ENCODE results near the gene USP43.

USP43 gene

GRCh38 chr17:9728564-9728963 is 83.2 kb downstream of the USP43 start:
- no peaks in the 10 kb centered on the region for H3K36me3 ChIP-seq (ENCODE audit: control insufficient read depth, insufficient read depth, low read length)
- H3K4me1 ChIP-seq (ENCODE audit: control insufficient read depth, insufficient read depth, low read length): no peaks in the 10 kb centered on the region
- H3K4me3 ChIP-seq (ENCODE audit: low read length): no peak overlapping the region
- H3K9ac ChIP-seq (ENCODE audit: low read length): no peak overlapping the region
- no peak overlapping the region for H3K27ac ChIP-seq (ENCODE audit: low read depth, low read length)
- no peaks in the 10 kb centered on the region for H3K27me3 ChIP-seq (ENCODE audit: control insufficient read depth, insufficient read depth, low read length)

- no peaks in the 10 kb centered on the region for H3K4me1 ChIP-seq (ENCODE audit: control insufficient read depth, insufficient read depth, low read length)
- no peak overlapping the region for H3K4me3 ChIP-seq (ENCODE audit: low read length)
- no peaks in the 10 kb centered on the region for H3K36me3 ChIP-seq (ENCODE audit: control insufficient read depth, insufficient read depth, low read length)
- no peak overlapping the region for H3K9ac ChIP-seq (ENCODE audit: low read length)
- no peaks in the 10 kb centered on the region for H3K27me3 ChIP-seq (ENCODE audit: control insufficient read depth, insufficient read depth, low read length)
- no peak overlapping the region for H3K27ac ChIP-seq (ENCODE audit: low read depth, low read length)
These were observed 83.8 kb downstream of the USP43 start for GRCh38 chr17:9729034-9729650.

GRCh38 chr17:9729735-9730420 is 84.6 kb downstream of the USP43 start:
- H3K27me3 ChIP-seq (ENCODE audit: control insufficient read depth, insufficient read depth, low read length): no peaks in the 10 kb centered on the region
- no peaks in the 10 kb centered on the region for H3K4me1 ChIP-seq (ENCODE audit: control insufficient read depth, insufficient read depth, low read length)
- H3K9ac ChIP-seq (ENCODE audit: low read length): no peak overlapping the region
- no peak overlapping the region for H3K4me3 ChIP-seq (ENCODE audit: low read length)
- H3K27ac ChIP-seq (ENCODE audit: low read depth, low read length): no peak overlapping the region
- no peaks in the 10 kb centered on the region for H3K36me3 ChIP-seq (ENCODE audit: control insufficient read depth, insufficient read depth, low read length)

GRCh38 chr17:9750524-9750923 is 105.2 kb downstream of the USP43 start:
- H3K9ac ChIP-seq (ENCODE audit: low read length): no peak overlapping the region
- H3K4me3 ChIP-seq (ENCODE audit: low read length): no peak overlapping the region
- no peaks in the 10 kb centered on the region for H3K36me3 ChIP-seq (ENCODE audit: control insufficient read depth, insufficient read depth, low read length)
- H3K4me1 ChIP-seq (ENCODE audit: control insufficient read depth, insufficient read depth, low read length): no peaks in the 10 kb centered on the region
- no peak overlapping the region for H3K27ac ChIP-seq (ENCODE audit: low read depth, low read length)
- no peaks in the 10 kb centered on the region for H3K27me3 ChIP-seq (ENCODE audit: control insufficient read depth, insufficient read depth, low read length)

- H3K4me3 ChIP-seq (ENCODE audit: low read length): no peak overlapping the region
- no peak overlapping the region for H3K9ac ChIP-seq (ENCODE audit: low read length)
- H3K27me3 ChIP-seq (ENCODE audit: control insufficient read depth, insufficient read depth, low read length): no peaks in the 10 kb centered on the region
- H3K4me1 ChIP-seq (ENCODE audit: control insufficient read depth, insufficient read depth, low read length): no peaks in the 10 kb centered on the region
- no peak overlapping the region for H3K27ac ChIP-seq (ENCODE audit: low read depth, low read length)
- H3K36me3 ChIP-seq (ENCODE audit: control insufficient read depth, insufficient read depth, low read length): no peaks in the 10 kb centered on the region
These were observed 109.8 kb downstream of the USP43 start for GRCh38 chr17:9755083-9755482.

DNA sequence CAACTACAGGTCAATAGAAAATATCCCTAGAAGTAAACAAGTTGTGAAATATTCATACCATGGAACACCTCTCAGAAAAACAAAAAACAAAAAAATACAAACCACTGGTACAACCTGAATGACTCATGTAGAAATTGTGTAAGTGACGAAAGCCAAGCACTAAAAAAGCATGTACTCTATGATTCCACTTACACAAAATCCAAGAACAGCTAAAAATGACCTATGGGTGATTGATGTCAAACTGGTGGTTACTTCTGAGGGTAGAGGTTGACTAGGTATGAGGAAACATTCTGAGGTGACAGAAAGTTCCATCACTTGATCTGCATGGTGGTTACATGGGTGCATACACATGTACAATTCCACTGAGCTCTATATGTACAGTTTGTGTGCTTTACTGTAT is 114.9 kb downstream of the USP43 start:
- no peaks in the 10 kb centered on the region for H3K4me1 ChIP-seq (ENCODE audit: control insufficient read depth, insufficient read depth, low read length)
- H3K36me3 ChIP-seq (ENCODE audit: control insufficient read depth, insufficient read depth, low read length): no peaks in the 10 kb centered on the region
- H3K27ac ChIP-seq (ENCODE audit: low read depth, low read length): no peak overlapping the region
- H3K27me3 ChIP-seq (ENCODE audit: control insufficient read depth, insufficient read depth, low read length): no peaks in the 10 kb centered on the region
- H3K4me3 ChIP-seq (ENCODE audit: low read length): no peak overlapping the region
- H3K9ac ChIP-seq (ENCODE audit: low read length): no peak overlapping the region

DNA sequence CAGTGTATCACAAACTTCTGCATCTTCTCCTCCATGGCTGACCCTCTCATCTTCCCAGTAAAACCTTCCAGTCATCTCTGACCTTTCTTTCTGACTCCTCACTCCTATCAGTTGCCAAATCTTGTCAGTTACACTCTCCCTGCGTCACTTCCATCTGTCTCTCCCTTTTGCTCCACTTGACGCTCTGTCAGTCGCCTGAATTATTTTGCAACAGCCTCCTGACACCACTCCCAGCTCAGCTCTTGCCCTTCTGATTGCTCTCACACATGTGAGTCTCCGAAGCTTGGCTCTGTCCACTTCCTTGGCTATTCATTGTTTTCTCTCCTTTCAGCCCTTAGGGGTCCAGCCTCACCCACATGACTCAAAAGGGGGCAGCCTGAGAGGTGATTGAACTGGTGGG is 118.3 kb downstream of the USP43 start:
- Histone ChIP-seq H3K4me3 (ENCODE audit: low read length) (no peak overlapping the region), H3K27ac (ENCODE audit: low read depth, low read length) (no peak overlapping the region), H3K27me3 (ENCODE audit: control insufficient read depth, insufficient read depth, low read length) (no peaks in the 10 kb centered on the region)

GRCh38 chr17:9765322-9765721 is 120.0 kb downstream of the USP43 start:
- no peaks in the 10 kb centered on the region for H3K4me1 ChIP-seq (ENCODE audit: control insufficient read depth, insufficient read depth, low read length)
- H3K4me3 ChIP-seq (ENCODE audit: low read length): no peak overlapping the region
- no peak overlapping the region for H3K27ac ChIP-seq (ENCODE audit: low read depth, low read length)
- H3K9ac ChIP-seq (ENCODE audit: low read length): no peak overlapping the region
- H3K36me3 ChIP-seq (ENCODE audit: control insufficient read depth, insufficient read depth, low read length): no peaks in the 10 kb centered on the region
- H3K27me3 ChIP-seq (ENCODE audit: control insufficient read depth, insufficient read depth, low read length): no peaks in the 10 kb centered on the region

More for the DNA sequence above, 118.3 kb downstream of the USP43 start:
- Histone ChIP-seq H3K4me1 (ENCODE audit: control insufficient read depth, insufficient read depth, low read length) (no peaks in the 10 kb centered on the region), H3K36me3 (ENCODE audit: control insufficient read depth, insufficient read depth, low read length) (no peaks in the 10 kb centered on the region), H3K9ac (ENCODE audit: low read length) (no peak overlapping the region)

GRCh38 chr17:9766970-9767369 is 121.7 kb downstream of the USP43 start:
- H3K9ac ChIP-seq (ENCODE audit: low read length): no peak overlapping the region
- H3K27me3 ChIP-seq (ENCODE audit: control insufficient read depth, insufficient read depth, low read length): no peaks in the 10 kb centered on the region
- H3K4me1 ChIP-seq (ENCODE audit: control insufficient read depth, insufficient read depth, low read length): no peaks in the 10 kb centered on the region
- H3K4me3 ChIP-seq (ENCODE audit: low read length): no peak overlapping the region
- H3K36me3 ChIP-seq (ENCODE audit: control insufficient read depth, insufficient read depth, low read length): no peaks in the 10 kb centered on the region
- no peak overlapping the region for H3K27ac ChIP-seq (ENCODE audit: low read depth, low read length)

DNA sequence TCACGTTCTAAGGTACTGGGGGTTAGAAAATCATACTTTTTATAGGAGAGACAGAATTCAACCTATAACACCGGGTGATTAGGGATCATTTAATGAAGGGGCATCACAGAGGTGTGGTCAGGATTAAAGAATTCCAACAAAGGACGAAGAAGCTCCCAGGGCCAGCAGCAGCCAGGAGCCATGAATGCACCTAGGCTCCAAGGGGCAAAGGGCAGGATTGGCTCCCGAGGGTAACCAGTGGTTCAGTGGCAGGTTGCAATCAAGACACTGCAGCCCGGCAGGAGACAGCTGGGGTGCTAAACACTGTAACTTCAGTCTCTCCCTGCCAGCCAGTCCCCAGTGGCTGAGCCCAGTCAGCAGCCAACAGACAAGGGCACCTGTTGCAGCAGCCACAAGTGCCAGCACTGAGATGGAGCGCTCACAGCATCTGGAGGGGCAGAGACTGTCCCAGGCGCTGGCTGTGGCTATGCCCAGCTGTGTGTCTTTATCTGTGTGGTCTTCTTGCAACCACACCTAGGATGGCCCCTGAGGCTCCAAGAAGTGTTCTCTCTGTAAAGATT is 122.2 kb downstream of the USP43 start:
- Histone ChIP-seq H3K27me3 (ENCODE audit: control insufficient read depth, insufficient read depth, low read length) (no peaks in the 10 kb centered on the region), H3K9ac (ENCODE audit: low read length) (no peak overlapping the region), H3K4me1 (ENCODE audit: control insufficient read depth, insufficient read depth, low read length) (no peaks in the 10 kb centered on the region), H3K36me3 (ENCODE audit: control insufficient read depth, insufficient read depth, low read length) (no peaks in the 10 kb centered on the region), H3K4me3 (ENCODE audit: low read length) (no peak overlapping the region), H3K27ac (ENCODE audit: low read depth, low read length) (no peak overlapping the region)

DNA sequence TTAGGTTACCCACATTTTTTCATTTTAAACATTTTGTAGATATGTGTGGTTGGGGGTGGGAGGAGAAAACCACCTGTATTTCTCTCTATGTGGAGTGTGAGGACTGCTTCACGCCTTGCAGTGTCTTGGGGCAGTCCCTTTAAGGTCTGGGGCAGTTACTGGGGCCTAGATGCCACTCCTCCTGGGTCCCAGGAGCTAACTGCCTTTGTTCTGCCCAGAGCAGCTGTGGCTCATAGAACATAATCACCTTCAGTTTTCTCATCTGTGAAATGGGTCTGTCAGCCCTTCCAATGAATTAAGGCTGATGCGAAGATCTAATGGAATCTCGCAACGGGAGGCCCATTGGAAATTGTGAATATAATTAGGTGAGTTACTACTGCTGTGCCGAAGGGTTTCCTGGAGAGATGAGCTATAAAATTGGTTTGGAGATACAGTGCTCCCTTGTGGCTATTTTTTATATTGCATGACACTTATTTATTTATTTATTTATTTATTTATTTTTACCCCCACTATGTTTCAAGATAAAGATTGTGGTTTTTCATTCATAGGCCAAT is 123.1 kb downstream of the USP43 start:
- no peak overlapping the region for H3K9ac ChIP-seq (ENCODE audit: low read length)
- H3K36me3 ChIP-seq (ENCODE audit: control insufficient read depth, insufficient read depth, low read length): no peaks in the 10 kb centered on the region
- H3K4me3 ChIP-seq (ENCODE audit: low read length): no peak overlapping the region
- H3K27me3 ChIP-seq (ENCODE audit: control insufficient read depth, insufficient read depth, low read length): no peaks in the 10 kb centered on the region
- H3K27ac ChIP-seq (ENCODE audit: low read depth, low read length): no peak overlapping the region
- H3K4me1 ChIP-seq (ENCODE audit: control insufficient read depth, insufficient read depth, low read length): no peaks in the 10 kb centered on the region

DNA sequence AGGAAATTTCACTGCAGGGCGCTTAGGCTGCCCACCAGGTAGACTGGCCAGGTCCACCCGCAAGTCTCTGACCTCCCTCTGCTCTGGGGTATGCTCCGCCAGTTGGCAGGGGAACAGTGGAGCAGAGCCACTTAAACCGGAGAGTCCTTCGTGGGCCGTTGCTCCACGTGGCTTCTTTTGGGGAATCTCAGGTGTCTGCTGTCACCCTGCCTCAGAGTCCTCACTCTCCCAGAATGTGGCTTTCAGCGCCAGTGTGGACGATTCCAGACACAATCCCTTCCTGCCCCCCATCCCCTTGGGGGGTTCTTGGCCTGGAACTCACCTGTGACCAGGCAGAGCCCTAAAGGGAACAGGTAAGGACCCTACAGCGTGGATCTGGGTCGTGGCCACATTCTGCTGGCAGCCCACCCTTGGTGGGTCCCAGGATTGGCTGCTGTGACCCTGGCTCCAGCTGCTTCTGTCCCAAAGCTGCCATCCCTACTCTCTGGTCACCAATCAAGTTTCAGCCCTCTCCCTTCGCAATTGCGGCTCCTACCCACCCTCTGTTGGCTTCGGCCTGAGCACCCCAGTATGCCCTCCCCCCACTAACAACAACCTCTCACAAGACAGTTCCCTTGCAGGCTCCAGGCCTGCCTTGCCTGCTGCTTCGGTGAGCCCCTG is 123.8 kb downstream of the USP43 start:
- no peaks in the 10 kb centered on the region for H3K27me3 ChIP-seq (ENCODE audit: control insufficient read depth, insufficient read depth, low read length)
- no peak overlapping the region for H3K27ac ChIP-seq (ENCODE audit: low read depth, low read length)
- H3K9ac ChIP-seq (ENCODE audit: low read length): no peak overlapping the region
- H3K4me1 ChIP-seq (ENCODE audit: control insufficient read depth, insufficient read depth, low read length): no peaks in the 10 kb centered on the region
- H3K4me3 ChIP-seq (ENCODE audit: low read length): no peak overlapping the region
- no peaks in the 10 kb centered on the region for H3K36me3 ChIP-seq (ENCODE audit: control insufficient read depth, insufficient read depth, low read length)
